HFF-Myc (cell line): ENCODE results near the gene DBP.
A peak's percentile ranks its signal among the peaks of the same experiment; 100 is the strongest.
"Not testable (repeated sequence)": the region's sequence is repeated elsewhere in the genome, so short reads cannot be mapped to it uniquely, and the experiment has no call there.

Experiments
- DNase-seq: peaks from one replicate; pipeline ENCODE4 v3.0.0-alpha.2; 2011; ENCODE audit warnings: low read depth; ENCODE audit errors: extremely low read depth
- H3K4me3 ChIP-seq: replicated peaks from 2 replicates; pipeline ENCODE4 v1.5.1; 2011; ENCODE audit warnings: low read depth, mild to moderate bottlenecking, control low read depth, low read length
- CTCF ChIP-seq: IDR thresholded peaks from 2 replicates; pipeline ENCODE4 v1.5.1; 2012; ENCODE audit warnings: mild to moderate bottlenecking, low read depth, low read length, control low read depth; ENCODE audit errors: missing control alignments

DBP gene

GRCh38 chr19:48665786-48666185, 28.6 kb upstream of the DBP start:
- no peak for TF ChIP-seq CTCF
- no peak overlapping the region for H3K4me3 ChIP-seq
- DNase-seq: no peak

DNA sequence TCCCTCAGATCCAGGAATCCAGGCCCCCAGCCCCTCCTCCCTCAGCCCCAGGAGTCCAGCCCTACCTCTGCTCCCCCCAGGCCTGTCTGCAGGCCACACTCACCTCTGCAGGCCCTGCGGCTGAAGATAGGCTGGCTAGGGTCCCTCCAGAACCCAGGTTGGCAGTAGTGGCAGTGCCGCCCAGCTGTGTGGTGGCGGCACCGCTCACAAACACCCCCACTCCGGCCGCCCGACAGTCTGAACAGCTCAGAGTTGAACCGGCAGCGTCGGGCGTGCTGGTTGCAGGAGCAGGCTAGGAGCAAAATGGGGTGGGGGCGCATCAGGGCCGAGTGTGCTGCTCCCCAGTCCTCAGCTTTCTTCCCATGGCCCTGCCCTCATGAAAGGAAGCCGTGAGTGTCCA, 27.3 kb upstream of the DBP start:
- no peak for TF ChIP-seq CTCF
- DNase-seq: no peak
- no peak overlapping the region for H3K4me3 ChIP-seq

DNA sequence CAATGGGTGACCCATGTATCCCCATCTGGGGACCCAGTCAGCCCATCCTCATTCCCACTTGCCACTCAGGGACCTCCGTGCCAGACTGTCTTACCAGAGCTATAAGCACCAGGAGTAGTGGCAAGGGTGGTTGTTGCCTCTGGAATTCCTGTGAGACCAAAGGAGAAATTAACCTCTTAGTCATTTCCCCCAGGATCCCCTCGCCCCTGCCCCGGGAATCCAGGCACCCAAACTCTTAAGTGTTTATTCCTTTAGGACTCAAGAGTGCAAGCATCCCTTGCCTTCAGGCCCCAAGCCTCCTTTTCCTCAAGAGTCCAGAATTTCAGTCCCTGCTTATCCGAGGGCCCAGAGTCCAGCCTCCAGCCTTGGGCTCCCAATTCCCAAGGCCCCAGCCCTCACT, 26.5 kb upstream of the DBP start:
- H3K4me3 ChIP-seq: no peak overlapping the region
- DNase-seq: no peak
- TF ChIP-seq CTCF: no peak

- no peak for DNase-seq
- H3K4me3 ChIP-seq: no peak overlapping the region
These were observed 24.5 kb upstream of the DBP start for GRCh38 chr19:48661711-48662090.

DNA sequence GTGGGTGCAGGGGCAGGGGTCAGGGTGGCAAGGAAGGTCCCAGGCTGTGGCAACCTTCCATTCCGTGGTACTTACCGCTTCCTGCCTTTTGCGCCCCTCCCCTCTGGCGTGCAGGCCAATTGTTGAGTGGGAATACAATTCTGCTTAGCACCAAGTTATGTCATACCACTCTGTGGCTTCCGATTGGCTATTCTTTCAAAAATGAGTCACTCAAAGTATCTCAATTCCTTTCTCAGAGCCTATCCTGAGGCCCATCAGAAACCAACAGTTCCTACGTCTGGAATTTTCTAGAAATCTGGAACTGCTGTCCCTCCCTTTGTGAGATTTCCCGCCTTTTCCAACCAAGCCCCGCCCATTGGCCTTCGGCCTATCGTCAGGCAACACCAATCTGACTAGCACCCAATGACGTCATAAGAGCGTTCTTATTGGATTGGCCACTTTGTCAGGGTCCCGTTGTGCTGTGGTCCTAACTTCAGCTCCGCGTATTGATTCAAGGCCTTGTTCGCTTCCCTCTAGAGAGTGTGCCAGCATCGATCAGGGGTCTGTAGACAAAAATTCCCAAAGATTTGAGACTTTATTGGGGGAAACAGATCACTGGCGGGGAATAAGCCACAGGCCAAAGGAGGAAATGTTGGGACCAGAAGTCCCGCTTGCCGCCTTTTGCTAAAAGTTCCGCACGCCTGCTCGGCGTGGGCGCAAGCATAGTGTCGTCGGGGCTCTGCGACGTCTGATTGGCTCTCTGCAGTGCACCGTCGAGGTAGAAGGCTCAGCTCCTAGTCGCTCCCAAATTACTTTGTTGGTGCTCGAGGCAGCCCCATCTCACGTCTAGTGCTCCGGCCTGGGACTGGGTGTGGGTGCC, 23.9 kb upstream of the DBP start:
- no peak for TF ChIP-seq CTCF
- DNase-seq: peak; percentile 82
- no peak overlapping the region for H3K4me3 ChIP-seq

More at GRCh38 chr19:48661711-48662090, 24.5 kb upstream of the DBP start:
- TF ChIP-seq CTCF: no peak

DNA sequence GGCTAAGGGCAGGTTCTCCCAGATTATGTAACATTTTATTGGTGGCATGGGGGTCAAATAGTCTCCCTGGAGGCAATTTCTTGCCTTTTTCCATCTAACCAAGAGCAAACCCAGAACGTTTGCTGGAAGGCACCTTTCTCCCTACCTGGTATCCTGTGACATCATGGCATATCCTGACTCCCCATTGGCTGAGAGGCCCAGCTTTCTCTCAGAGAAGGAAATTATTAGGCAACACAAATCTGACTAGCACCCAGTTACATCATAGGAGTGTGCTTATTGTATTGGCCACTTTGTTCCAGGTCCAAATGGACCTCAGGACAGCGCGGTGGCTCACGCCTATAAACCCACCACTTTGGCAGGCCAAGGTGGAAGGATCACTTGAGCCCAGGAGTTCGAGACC, 22.6 kb upstream of the DBP start:
- DNase-seq: no peak
- H3K4me3 ChIP-seq: no peak overlapping the region
- no peak for TF ChIP-seq CTCF

GRCh38 chr19:48658483-48658882, 21.3 kb upstream of the DBP start:
- TF ChIP-seq CTCF: no peak
- DNase-seq: no peak
- H3K4me3 ChIP-seq: no peak overlapping the region

DNA sequence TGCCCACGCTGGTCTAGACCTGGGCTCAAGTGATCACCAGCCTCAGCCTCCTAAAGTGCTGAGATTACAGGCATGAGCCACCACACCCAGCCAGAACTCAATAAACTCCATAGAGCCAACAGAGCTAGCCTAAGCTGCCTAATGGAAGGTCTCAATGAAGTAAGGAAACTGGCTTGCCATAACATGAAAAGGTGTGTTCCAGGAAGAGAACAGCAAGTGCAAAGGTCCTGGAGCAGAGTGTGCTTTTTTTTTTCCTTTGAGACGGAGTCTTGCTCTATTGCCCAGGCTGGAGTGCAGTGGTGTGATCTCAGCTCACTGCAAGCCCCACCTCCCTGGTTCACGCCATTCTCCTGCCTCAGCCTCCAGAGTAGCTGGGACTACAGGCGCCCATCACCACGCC, 20.6 kb upstream of the DBP start:
- not testable (repeated sequence) for H3K4me3 ChIP-seq, DNase-seq
